ENCODE results near the gene KCNAB1.

Gene KCNAB1

GRCh38 chr3:156429125-156429524, 308.7 kb downstream of the KCNAB1 start:
- no peaks in the 10 kb centered on the region for H3K27me3 ChIP-seq (ENCODE audit: low read length)
- H3F3A ChIP-seq (ENCODE audit: insufficient read depth), result no peaks in the 10 kb centered on the region
- TF ChIP-seq EZH2phosphoT487 (conservative IDR thresholded peaks at IDR 0.05; ENCODE audit: low read length), result no peak
- TF ChIP-seq CTCF (IDR thresholded peaks at IDR 0.05; ENCODE audit: insufficient read depth, low read length, poor library complexity, severe bottlenecking), result no peak
- no peak overlapping the region for H3K4me3 ChIP-seq (ENCODE audit: insufficient read depth, low read length, poor library complexity, severe bottlenecking)
- no peaks in the 10 kb centered on the region for H4K20me1 ChIP-seq (ENCODE audit: low read depth, low read length)
- H3K36me3 ChIP-seq (ENCODE audit: low read length), result no peaks in the 10 kb centered on the region
- no peak overlapping the region for H3K27ac ChIP-seq (ENCODE audit: low read depth, low read length)
- H2AFZ ChIP-seq (ENCODE audit: low read depth, low read length, severe bottlenecking), result no peak overlapping the region
- H3K79me2 ChIP-seq (ENCODE audit: insufficient read depth, low read length), result no peaks in the 10 kb centered on the region
- no peak overlapping the region for H3K9ac ChIP-seq (ENCODE audit: low read length)
- H3K9me2 ChIP-seq (replicated peaks; ENCODE audit: insufficient read depth, low read length), result no peaks in the 10 kb centered on the region
- no peaks in the 10 kb centered on the region for H3K9me3 ChIP-seq (ENCODE audit: insufficient read depth, low read length)
- no peak overlapping the region for H3K4me2 ChIP-seq (ENCODE audit: low read depth, low read length, poor library complexity, severe bottlenecking)

GRCh38 chr3:156431334-156432124, 311.2 kb downstream of the KCNAB1 start:
- Histone ChIP-seq H3K27ac (ENCODE audit: low read depth, low read length) (no peak overlapping the region), H3K9me3 (ENCODE audit: insufficient read depth, low read length) (no peaks in the 10 kb centered on the region), H3K36me3 (ENCODE audit: low read length) (no peaks in the 10 kb centered on the region), H3K79me2 (ENCODE audit: insufficient read depth, low read length) (no peaks in the 10 kb centered on the region), H3K9ac (ENCODE audit: low read length) (no peak overlapping the region), H2AFZ (ENCODE audit: low read depth, low read length, severe bottlenecking) (no peak overlapping the region), H4K20me1 (ENCODE audit: low read depth, low read length) (no peaks in the 10 kb centered on the region), H3F3A (ENCODE audit: insufficient read depth) (no peaks in the 10 kb centered on the region), H3K9me2 (replicated peaks; ENCODE audit: insufficient read depth, low read length) (no peaks in the 10 kb centered on the region), H3K27me3 (ENCODE audit: low read length) (no peaks in the 10 kb centered on the region), H3K4me3 (ENCODE audit: insufficient read depth, low read length, poor library complexity, severe bottlenecking) (no peak overlapping the region), H3K4me2 (ENCODE audit: low read depth, low read length, poor library complexity, severe bottlenecking) (no peak overlapping the region)
- no peak for TF ChIP-seq EZH2phosphoT487 (conservative IDR thresholded peaks at IDR 0.05; ENCODE audit: low read length)
- TF ChIP-seq CTCF (IDR thresholded peaks at IDR 0.05; ENCODE audit: insufficient read depth, low read length, poor library complexity, severe bottlenecking), result no peak

- no peak overlapping the region for H2AFZ ChIP-seq (ENCODE audit: low read depth, low read length, severe bottlenecking)
- no peaks in the 10 kb centered on the region for H3K27me3 ChIP-seq (ENCODE audit: low read length)
- no peaks in the 10 kb centered on the region for H4K20me1 ChIP-seq (ENCODE audit: low read depth, low read length)
- TF ChIP-seq CTCF (IDR thresholded peaks at IDR 0.05; ENCODE audit: insufficient read depth, low read length, poor library complexity, severe bottlenecking) (no peak), EZH2phosphoT487 (conservative IDR thresholded peaks at IDR 0.05; ENCODE audit: low read length) (no peak)
- no peaks in the 10 kb centered on the region for H3K36me3 ChIP-seq (ENCODE audit: low read length)
- H3K4me2 ChIP-seq (ENCODE audit: low read depth, low read length, poor library complexity, severe bottlenecking), result no peak overlapping the region
- no peaks in the 10 kb centered on the region for H3K9me3 ChIP-seq (ENCODE audit: insufficient read depth, low read length)
- no peaks in the 10 kb centered on the region for H3F3A ChIP-seq (ENCODE audit: insufficient read depth)
- no peak overlapping the region for H3K9ac ChIP-seq (ENCODE audit: low read length)
- H3K9me2 ChIP-seq (replicated peaks; ENCODE audit: insufficient read depth, low read length), result no peaks in the 10 kb centered on the region
- no peak overlapping the region for H3K4me3 ChIP-seq (ENCODE audit: insufficient read depth, low read length, poor library complexity, severe bottlenecking)
- no peak overlapping the region for H3K27ac ChIP-seq (ENCODE audit: low read depth, low read length)
- H3K79me2 ChIP-seq (ENCODE audit: insufficient read depth, low read length), result no peaks in the 10 kb centered on the region
Observed at GRCh38 chr3:156432563-156432962, 312.2 kb downstream of the KCNAB1 start.
